ENCODE measurements around the gene PRKG1. TPM values are rescaled to one million over a fixed set of nuclear protein-coding genes. Genes with fewer than 3 reads are reported as not detected.

The PRKG1 gene
- total and polyA plus RNA-seq, 4 donors, result 0.46 to 5.1 (median 1.5) TPM

DNA sequence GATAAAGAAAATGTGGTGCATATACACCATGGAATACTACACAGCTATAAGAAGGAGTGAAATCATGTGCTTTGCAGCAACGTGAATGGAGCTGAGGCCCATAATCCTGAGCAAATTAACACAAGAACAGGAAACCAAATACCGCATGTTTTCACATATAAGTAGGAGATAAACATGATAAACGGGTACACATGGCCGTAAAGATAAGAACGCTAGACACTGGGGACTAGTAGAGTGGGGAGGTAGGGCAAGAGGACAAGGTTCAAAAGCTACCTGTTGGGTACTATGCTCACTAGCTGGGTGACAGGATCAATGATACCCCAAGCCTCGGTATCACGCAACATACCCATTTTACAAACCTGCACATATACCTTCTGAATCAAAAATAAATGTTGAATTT is 511.5 kb downstream of the PRKG1 start (continued):
- TF ChIP-seq, protein P1, sequence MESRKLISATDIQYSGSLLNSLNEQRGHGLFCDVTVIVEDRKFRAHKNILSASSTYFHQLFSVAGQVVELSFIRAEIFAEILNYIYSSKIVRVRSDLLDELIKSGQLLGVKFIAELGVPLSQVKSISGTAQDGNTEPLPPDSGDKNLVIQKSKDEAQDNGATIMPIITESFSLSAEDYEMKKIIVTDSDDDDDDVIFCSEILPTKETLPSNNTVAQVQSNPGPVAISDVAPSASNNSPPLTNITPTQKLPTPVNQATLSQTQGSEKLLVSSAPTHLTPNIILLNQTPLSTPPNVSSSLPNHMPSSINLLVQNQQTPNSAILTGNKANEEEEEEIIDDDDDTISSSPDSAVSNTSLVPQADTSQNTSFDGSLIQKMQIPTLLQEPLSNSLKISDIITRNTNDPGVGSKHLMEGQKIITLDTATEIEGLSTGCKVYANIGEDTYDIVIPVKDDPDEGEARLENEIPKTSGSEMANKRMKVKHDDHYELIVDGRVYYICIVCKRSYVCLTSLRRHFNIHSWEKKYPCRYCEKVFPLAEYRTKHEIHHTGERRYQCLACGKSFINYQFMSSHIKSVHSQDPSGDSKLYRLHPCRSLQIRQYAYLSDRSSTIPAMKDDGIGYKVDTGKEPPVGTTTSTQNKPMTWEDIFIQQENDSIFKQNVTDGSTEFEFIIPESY (IDR thresholded peaks at IDR 0.05), result no peak
- no peak for TF ChIP-seq HNF4G (IDR thresholded peaks at IDR 0.05)
- no peak for TF ChIP-seq GABPA (IDR thresholded peaks at IDR 0.05 in 1 of 2, conservative IDR thresholded peaks at IDR 0.05 in 1 of 2)

DNA sequence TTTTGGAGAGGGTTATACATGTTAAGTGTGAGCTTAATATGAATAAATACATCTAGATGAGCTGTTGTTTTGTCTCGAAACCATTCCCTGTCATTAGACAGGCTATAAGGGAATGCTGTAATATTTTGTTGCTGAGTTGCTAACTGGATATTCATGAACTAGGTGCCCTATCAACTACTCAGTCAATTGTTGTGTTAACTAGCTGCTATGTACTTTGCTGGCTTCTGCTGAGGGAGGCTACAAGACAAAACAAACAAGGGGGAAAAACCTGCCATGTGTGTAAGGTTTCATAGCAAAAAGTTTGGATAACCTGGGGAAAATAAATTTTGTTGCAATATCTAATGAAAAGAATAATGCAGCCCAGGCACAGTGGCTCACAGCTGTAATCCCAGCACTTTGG is 514.7 kb downstream of the PRKG1 start:
- WGBS, result 63% methylated on average over 1 of the region's 1 CpG
- Histone ChIP-seq H3K36me3 (ENCODE audit: control insufficient read depth in 4 of 4, insufficient read depth in 3 of 4, low read depth in 1 of 4, low read length in 3 of 4) (no peaks in the 10 kb centered on the region), H3K9ac (ENCODE audit: low read depth in 1 of 2, low read length in 2 of 2) (no peak overlapping the region), H3K4me3 (ENCODE audit: low read depth in 1 of 3, low read length in 3 of 3) (no peak overlapping the region), H3K4me1 (ENCODE audit: control insufficient read depth in 4 of 4, insufficient read depth in 4 of 4, low read length in 3 of 4) (no peaks in the 10 kb centered on the region), H3K27me3 (ENCODE audit: control insufficient read depth in 4 of 4, insufficient read depth in 4 of 4, low read length in 3 of 4) (no peaks in the 10 kb centered on the region), H3K27ac (ENCODE audit: low read depth in 1 of 2, low read length in 2 of 2) (no peak overlapping the region), H3K9me3 (ENCODE audit: control insufficient read depth in 4 of 4, low read length in 3 of 4) (no peaks in the 10 kb centered on the region)
- no peak for DNase-seq (ENCODE audit: low spot score)
- TF ChIP-seq HNF4A (conservative IDR thresholded peaks at IDR 0.05), result no peak
- no peak for TF ChIP-seq FOXA2 (IDR thresholded peaks at IDR 0.05)
- TF ChIP-seq, protein P2, sequence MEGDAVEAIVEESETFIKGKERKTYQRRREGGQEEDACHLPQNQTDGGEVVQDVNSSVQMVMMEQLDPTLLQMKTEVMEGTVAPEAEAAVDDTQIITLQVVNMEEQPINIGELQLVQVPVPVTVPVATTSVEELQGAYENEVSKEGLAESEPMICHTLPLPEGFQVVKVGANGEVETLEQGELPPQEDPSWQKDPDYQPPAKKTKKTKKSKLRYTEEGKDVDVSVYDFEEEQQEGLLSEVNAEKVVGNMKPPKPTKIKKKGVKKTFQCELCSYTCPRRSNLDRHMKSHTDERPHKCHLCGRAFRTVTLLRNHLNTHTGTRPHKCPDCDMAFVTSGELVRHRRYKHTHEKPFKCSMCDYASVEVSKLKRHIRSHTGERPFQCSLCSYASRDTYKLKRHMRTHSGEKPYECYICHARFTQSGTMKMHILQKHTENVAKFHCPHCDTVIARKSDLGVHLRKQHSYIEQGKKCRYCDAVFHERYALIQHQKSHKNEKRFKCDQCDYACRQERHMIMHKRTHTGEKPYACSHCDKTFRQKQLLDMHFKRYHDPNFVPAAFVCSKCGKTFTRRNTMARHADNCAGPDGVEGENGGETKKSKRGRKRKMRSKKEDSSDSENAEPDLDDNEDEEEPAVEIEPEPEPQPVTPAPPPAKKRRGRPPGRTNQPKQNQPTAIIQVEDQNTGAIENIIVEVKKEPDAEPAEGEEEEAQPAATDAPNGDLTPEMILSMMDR (IDR thresholded peaks at IDR 0.05; ENCODE audit: low read depth, low read length, missing input control), result no peak
- TF ChIP-seq, protein P3, sequence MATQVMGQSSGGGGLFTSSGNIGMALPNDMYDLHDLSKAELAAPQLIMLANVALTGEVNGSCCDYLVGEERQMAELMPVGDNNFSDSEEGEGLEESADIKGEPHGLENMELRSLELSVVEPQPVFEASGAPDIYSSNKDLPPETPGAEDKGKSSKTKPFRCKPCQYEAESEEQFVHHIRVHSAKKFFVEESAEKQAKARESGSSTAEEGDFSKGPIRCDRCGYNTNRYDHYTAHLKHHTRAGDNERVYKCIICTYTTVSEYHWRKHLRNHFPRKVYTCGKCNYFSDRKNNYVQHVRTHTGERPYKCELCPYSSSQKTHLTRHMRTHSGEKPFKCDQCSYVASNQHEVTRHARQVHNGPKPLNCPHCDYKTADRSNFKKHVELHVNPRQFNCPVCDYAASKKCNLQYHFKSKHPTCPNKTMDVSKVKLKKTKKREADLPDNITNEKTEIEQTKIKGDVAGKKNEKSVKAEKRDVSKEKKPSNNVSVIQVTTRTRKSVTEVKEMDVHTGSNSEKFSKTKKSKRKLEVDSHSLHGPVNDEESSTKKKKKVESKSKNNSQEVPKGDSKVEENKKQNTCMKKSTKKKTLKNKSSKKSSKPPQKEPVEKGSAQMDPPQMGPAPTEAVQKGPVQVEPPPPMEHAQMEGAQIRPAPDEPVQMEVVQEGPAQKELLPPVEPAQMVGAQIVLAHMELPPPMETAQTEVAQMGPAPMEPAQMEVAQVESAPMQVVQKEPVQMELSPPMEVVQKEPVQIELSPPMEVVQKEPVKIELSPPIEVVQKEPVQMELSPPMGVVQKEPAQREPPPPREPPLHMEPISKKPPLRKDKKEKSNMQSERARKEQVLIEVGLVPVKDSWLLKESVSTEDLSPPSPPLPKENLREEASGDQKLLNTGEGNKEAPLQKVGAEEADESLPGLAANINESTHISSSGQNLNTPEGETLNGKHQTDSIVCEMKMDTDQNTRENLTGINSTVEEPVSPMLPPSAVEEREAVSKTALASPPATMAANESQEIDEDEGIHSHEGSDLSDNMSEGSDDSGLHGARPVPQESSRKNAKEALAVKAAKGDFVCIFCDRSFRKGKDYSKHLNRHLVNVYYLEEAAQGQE (IDR thresholded peaks at IDR 0.05), result no peak

DNA sequence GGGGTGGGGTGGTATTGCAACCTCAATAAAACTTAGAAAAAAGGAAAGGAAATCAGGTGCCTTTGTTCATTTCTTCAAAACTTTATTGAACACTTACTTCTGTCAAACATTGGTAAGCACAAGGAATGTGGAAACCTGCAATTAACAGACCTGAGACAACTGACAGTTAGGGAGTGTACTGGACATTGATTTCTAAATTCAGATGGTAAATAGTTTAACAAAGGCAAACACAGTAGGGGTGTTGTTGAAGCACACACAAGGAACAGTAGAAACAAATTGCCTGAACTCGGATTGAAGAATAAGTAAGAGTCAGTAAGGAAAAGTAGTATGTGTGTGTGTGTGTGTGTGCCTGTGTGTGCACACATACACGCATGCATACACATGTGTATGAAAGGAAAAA is 516.5 kb downstream of the PRKG1 start:
- Histone ChIP-seq H3K9ac (ENCODE audit: low read depth in 1 of 2, low read length in 2 of 2) (no peak overlapping the region), H3K27me3 (ENCODE audit: control insufficient read depth in 4 of 4, insufficient read depth in 4 of 4, low read length in 3 of 4) (no peaks in the 10 kb centered on the region), H3K9me3 (ENCODE audit: control insufficient read depth in 4 of 4, low read length in 3 of 4) (no peaks in the 10 kb centered on the region), H3K4me1 (ENCODE audit: control insufficient read depth in 4 of 4, insufficient read depth in 4 of 4, low read length in 3 of 4) (no peaks in the 10 kb centered on the region), H3K4me3 (ENCODE audit: low read depth in 1 of 3, low read length in 3 of 3) (no peak overlapping the region), H3K36me3 (ENCODE audit: control insufficient read depth in 4 of 4, insufficient read depth in 3 of 4, low read depth in 1 of 4, low read length in 3 of 4) (no peaks in the 10 kb centered on the region), H3K27ac (ENCODE audit: low read depth in 1 of 2, low read length in 2 of 2) (no peak overlapping the region)
- no peak for TF ChIP-seq HNF4G (IDR thresholded peaks at IDR 0.05)
- no peak for TF ChIP-seq HNF4A (conservative IDR thresholded peaks at IDR 0.05)
- TF ChIP-seq FOXA2 (IDR thresholded peaks at IDR 0.05), result no peak
- TF ChIP-seq NR2F2 (IDR thresholded peaks at IDR 0.05), result no peak
- TF ChIP-seq RXRA (IDR thresholded peaks at IDR 0.05), result no peak
- DNase-seq (ENCODE audit: low spot score), result no peak
- WGBS, result 62% methylated on average over 2 of the region's 2 CpGs
